GM21526 (cell line): ENCODE data around the gene ST6GALNAC4.

Source experiments
- ATAC-seq: cut with Tn5 transposase; IDR thresholded peaks from one replicate; pipeline ENCODE4 v1.9.1; 2021; ENCODE audit warnings: moderate library complexity; ENCODE audit not compliant: unreplicated experiment, low FRiP score

ST6GALNAC4 gene, protein sequence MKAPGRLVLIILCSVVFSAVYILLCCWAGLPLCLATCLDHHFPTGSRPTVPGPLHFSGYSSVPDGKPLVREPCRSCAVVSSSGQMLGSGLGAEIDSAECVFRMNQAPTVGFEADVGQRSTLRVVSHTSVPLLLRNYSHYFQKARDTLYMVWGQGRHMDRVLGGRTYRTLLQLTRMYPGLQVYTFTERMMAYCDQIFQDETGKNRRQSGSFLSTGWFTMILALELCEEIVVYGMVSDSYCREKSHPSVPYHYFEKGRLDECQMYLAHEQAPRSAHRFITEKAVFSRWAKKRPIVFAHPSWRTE

DNA sequence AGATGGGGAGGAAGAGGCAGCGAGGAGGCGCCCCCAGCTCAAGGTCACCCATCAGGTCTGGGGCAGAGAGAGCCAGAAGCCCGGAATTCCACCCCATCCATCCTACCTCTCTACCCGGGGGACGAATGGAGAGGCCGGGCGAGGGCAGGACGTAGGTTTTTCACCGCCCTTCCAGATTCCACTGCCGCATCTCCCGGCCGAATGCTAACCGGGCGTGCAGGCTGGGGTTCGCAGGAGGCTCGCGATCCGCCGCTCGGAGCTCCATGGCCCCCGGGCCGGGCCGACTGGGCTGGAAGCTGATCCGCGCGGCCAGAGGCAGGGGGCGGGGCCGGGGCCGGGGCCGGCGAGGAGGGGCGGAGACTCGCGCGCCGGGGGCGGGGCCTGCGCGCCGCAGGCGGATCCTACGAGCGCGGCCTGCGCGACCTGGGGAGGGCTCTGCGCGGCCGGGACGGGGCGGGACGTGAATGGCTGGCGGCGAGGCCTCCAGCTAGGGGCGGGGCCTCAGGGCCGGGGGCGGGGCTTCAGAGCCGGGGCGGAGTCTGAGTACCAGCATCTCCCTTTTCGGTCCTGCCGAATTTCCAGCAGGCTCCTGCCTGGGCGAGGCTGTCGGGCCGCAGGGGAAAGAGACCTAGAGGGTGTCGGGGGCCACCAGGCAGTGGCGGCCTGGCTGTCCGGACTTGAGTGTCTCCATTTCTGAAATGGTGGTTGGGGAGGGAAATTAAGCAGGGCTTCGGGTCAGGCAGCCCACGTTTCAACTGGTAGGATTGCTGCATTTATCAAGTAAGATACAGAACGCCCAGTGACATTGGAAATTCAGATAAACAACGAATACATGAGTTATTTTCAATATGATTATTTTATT is at the start of gene ST6GALNAC4:
TSS of gene ST6GALNAC4 (minus strand) at position 322 of the 862 bp plus-strand sequence. CDS start 622 bp downstream, outside the sequence.
- ATAC-seq: peak; percentile 54

DNA sequence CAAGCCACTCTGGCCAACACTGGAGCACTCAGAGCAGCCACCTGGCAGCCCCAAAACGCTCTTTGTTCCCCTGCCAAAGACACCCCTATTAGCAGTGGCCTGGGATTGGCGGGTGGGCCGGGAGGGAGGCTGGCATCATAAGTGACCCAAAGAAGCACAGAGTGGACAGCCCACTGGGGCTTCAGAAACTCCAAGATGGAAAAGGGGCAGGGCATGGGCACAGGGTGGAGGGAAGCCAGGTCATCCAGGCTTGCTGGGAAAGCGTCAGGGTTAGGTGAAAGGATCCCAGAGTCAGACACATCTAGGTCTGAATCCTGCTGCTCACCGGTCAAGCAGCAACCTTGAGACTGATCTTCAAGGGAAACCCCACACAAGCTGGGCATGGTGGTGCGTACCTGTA is 49.1 kb upstream of the ST6GALNAC4 start:
- no peak for ATAC-seq

DNA sequence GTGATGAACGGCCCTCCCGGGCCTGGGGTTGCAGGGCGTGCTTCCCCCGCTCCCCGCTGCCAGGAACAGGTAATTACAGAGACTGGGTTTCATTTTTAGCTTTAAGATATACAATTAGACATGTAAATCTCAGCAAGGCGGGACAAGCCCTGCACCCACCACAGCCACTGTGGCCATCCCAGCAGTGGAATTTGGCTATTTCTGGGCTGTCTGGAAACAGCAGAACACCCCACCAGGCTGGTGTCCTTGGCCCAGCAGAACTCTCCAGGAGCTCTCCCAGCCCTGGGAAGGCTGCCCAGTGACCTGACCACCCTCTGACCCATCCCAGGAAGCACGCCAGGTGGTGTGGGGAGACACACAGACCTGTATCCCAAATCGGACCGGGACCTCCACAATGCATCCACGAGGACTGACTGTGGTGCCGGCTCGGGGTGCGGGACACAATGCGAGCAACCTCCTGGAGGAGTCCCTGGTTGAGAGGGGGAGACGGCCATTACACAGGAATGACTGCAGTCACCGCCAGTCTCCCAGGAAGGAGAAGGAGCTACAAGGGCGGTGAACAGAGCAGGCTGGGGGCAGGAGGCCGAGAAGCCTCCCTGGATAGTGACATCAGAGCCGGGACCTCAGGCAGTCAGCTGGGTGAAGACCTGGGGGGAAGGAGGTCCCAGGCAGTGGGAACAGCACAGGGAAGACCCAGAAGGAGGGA is 46.7 kb upstream of the ST6GALNAC4 start:
- ATAC-seq: no peak

DNA sequence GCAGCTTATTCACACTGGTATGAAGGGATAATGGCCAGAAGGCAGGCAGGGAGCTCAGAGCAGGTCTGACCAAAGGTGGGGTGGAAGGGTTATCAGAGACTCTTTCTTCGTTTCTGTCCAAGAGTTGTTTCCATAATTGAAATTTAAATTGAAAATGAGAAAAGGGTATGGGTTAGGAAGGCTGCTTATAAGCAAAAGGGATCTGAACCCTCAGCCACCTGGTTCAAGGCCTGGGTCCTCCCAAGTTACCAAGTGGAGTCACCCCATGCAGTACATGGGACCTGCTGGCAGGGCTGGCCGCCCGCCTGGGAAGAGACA is 46.2 kb upstream of the ST6GALNAC4 start:
- no peak for ATAC-seq

DNA sequence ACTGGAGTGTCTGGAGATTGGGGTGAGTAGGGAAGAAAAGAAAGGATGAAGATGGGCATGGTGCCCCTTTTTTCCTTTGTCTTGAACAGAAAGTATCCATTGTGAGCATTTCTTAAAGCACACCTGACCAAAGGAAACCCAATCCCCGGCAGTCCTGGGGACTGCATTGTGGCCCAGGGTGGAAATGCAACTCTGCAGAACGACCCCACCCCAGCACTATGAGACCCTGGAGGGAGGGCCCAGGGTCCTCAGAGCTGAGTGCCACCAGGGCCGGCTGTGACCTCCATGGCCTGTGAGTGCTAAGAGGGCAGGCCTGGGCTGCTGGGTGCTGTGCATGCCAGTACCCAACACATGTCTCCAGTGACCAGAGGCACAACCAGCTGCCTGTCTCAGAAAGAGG is 45.4 kb upstream of the ST6GALNAC4 start:
- no peak for ATAC-seq

DNA sequence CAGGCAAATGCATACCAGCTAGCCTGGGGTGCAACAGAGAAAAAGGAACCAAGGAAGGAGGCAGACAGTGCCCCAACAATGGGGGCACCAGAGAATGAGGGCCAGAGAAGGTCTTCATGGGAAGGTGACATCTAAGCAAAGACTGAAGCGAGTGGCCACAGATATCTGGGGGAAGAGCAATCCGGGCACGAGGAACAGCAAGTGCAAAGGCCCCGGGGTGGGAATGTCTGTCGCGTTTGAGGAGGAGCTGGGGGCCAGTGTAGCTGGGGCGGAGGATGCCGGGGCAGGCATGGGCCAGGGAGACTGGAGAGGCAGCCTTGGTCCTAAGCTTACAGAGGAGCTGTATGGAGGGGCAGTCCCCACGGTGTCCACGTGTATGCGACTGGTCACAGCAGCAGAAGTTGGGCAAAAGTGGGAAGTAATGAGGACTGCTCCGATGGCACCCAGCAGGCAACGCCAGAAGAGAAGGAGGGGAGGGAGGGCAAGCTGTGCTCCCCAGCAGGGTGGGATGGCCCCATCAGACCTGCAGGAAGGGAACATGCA is 44.8 kb upstream of the ST6GALNAC4 start:
- ATAC-seq: no peak

DNA sequence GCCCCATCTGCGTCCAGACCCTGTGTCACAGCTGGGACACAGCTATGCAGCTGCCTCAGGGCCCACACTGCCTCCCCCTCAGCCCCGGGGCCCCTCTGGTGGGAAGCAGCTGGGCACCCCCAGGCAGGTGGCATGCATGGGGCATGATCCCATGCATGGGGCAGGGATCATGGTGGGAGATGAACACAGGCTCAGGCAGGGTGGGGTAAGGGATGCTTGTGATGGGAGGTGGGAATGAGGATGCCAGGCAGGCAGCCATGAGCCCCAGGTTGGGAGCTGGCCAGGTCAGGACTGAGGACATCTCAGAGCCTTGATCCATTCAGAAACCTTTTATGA is 44.3 kb upstream of the ST6GALNAC4 start:
- no peak for ATAC-seq

DNA sequence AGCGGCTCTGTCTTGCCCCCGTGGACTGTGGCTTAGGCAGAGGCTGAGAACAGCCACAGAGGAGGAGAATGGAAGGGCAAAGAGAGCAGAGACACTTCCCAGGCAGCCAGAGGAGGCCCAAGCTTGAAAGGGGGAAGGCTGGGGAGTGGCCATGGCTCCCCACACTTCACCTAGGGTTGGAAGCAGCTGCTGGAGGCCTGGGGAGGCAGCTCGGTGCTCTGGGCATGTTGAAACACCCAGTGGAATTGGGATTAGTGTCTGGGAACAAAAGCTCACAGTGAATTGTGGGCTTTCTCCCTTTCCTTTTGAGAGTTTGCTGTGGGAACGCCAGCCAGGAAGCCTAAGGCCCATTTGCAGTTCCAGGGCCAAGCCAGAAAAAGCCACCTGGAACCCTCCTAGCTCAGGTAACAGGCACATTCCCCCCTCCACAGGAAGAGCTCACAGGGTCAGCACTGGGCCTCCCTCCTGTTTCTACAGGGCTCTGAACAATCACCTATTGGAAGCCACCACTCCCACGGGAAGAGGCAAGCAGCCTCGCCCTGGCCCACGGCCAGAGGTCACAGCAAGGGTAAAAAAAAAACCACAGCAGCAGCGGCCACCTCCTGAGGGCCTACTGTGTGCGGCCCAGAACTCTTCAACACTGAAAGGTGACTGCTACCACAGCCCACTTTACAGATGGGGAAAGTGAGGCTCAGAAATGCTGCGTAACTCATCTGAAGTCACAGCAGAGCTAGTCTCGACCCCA is 43.7 kb upstream of the ST6GALNAC4 start:
- no peak for ATAC-seq

DNA sequence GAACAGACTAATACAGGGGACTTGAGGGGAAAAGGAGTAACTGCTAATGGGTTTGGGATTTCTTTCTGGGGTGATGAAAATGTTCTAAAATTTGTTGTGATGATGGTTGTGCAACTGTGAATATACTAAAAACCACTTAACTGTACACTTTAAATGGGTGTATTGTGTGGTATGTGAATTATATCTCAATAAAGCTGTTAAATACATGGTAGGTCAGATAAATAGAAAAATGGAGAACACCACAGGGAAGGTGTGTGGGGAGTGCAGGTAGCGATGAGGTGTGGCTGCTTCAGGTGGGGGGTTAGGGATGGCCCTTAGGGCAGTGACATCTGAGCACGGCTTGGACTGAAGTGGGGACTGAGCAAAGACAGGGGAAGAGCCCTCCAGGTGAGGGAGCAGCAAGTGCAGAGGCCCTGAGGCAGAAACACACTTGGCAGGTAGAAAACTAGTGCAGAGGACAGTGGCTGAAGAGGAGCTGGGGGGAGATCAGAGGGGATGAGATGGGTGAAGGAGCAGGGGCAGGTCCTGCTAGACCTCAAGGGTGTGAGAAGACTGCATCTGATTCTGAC is 43.1 kb upstream of the ST6GALNAC4 start:
- no peak for ATAC-seq

DNA sequence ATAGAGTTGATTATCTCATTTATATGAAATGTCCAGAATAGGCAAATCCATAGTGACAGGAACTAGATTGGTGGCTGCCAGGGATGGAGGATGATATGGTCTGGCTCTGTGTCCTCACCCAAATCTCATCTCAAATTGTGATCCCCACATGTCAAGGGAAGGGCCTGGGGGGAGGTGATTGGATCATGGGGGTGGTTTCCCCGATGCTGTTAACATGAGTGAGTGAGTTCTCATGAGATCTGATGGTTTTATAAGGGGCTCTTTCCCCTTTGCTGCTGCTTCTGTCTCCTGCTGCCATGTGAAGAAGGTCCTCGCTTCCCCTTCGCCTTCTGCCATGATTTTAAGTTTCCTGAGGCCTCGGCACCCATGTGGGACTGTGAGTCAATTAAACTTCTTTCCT is 42.6 kb upstream of the ST6GALNAC4 start:
- no peak for ATAC-seq

DNA sequence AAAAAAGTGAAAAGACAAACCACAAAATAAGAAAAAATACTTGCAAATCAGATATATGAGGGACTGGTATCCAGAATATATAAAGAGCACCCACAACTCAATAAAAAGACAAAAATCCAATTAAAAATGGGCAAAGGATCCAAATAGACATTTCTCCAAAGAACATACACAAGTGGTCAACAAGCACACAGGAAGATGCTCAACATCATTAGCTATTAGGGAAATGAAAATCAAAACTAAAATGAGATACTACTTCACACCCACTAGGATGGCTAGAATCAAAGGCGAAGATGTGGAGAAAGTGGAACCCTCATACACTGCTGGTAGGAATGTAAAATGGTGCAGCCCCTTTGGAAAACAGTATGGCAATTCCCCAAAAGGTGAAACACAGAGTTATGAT is 41.9 kb upstream of the ST6GALNAC4 start:
- ATAC-seq: no peak

DNA sequence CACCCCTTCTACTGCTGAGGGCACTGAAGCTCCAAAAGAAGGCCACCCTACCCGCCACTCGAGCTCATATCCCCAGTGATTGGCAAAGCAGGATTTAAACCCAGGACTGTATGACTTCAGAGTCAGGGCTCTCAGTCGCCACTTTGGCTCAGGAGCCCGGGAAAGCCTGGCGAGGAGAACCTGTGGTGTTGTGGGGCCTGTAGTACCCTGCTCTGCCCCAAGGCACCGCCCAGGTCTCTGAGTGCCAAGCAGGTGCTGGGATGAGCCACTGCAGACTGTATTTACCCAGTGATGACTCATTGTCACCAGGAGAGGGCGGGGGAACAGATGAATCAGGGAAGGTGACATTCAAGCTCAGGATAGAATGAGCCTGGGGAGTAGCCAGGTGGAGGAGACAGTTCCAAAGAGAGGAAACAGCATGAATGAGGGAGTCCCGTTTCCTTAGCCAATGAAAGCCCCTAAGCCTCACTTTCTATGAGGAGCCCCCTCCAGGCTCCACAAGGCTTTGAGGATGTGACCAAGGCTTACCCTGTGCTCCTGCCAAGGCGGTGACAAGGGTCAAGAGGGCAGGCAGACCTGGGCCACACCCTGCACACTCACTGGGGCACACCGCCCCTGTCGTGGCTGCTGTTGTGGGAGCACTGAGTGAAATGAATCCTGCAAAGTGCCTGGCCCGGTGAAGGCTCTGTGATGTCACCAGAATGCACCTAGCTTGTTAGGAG is 38.6 kb upstream of the ST6GALNAC4 start:
- no peak for ATAC-seq

DNA sequence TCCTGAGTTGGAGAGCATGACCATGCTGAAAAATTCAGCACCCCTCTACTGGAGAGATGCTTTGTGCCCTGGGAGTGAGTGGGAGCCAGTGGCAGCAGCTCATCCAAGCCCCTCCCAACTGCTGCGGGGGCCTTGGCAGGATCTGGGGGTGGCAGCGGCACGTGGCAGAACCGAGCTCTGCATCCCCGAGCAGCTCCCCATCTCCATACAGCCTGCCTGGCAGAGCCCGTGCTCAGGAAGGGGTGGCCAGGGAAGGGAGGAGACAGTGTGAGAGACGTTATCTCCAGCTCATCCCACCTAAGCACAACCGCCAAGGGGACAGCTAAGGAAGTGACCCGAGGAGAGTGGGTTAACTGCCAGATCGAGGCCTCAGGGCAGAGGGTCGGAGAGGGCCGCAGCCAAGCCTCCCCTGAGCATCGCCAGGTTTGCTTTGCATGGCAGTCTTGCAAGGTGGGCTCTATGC is 38.0 kb upstream of the ST6GALNAC4 start:
- ATAC-seq: no peak

DNA sequence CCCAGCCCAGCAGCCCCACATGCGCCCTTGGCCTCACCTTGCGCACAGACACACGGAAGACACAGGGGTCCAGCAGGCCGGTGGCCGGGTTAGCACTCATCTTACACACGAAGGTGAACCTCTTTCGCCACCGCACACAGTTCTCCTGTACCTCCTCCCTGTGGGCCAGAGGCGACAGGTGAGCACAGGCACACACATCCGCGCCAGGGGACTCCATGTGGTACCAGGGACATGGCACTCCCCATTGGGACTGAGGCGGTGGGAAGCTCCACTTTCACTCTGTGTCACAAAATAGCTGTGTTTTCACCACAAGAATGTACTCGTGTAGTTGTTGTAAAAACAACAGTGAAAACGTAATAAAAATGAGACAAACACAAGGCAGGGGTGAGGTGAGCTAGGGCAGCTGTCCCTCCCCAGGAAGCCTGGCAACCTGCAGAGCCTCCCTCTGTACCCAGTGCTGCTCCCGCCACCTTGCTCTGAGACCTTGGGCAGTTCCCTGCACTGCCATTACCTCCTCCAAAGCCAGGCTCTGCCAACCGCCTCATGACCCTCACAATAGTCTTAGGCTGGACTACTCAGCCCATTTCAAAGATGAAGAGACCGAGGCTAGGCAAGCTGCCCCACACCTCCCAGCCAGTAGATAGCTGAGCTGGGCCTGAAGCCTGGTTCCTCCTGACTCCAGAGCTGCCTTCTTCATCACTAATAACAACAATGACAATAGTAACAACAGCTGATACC is 37.1 kb upstream of the ST6GALNAC4 start:
- no peak for ATAC-seq

DNA sequence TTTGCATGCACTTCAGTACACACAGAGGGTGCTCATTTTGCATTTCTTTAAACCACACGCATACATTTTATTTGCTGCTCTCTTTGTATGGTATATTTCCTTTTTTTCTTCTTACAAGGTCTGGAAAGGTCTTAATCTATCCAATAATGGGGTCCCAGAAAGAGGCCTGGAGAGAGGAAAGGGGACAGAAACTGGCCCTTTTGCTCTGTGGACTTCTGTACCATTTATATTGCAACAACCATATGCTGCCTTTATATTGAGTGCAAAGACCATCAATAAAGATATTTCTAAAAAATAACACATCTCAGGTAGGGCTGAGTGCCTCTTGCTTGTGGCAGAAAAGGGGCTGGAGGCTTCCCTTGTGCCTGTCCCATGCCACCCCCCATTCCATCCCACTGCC is 36.3 kb upstream of the ST6GALNAC4 start:
- ATAC-seq: no peak

DNA sequence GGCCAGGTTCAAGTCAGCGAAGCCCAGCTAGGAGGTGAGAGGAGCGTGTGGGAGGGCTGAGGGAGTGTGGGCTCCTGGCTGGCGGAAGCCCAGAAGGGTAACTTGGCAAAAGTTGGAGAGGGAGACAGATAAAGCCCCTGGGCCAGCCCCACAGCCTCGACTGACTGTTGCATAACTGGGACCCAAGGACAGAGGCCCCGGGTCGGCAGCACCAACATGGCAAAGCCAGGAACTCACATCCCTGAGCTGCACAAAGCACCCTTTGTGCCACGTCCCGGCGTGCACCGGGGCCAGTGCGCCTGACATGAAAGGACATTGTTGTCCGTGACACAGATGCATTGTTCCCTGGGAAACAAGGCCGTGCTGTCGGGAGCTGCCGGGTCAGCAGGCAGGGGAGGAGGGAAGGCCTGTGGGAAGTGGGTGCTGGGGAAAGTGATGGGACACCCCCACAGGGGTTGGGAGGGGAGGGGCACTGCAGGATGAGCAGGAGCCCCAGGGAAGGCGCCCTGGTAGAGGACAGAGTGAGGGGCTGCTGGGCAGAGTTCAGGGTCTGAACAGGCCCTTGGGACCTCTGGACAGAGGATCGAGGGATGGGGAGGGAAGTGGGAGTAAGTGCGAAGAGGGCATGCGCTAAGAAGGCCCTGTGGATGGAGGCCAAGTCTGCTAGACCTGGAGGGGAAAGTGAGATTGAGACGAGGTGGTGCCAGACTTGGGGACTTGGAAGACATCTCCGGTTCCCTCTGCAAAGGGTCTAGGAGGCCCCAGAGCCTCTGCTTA is 33.9 kb upstream of the ST6GALNAC4 start:
- no peak for ATAC-seq

DNA sequence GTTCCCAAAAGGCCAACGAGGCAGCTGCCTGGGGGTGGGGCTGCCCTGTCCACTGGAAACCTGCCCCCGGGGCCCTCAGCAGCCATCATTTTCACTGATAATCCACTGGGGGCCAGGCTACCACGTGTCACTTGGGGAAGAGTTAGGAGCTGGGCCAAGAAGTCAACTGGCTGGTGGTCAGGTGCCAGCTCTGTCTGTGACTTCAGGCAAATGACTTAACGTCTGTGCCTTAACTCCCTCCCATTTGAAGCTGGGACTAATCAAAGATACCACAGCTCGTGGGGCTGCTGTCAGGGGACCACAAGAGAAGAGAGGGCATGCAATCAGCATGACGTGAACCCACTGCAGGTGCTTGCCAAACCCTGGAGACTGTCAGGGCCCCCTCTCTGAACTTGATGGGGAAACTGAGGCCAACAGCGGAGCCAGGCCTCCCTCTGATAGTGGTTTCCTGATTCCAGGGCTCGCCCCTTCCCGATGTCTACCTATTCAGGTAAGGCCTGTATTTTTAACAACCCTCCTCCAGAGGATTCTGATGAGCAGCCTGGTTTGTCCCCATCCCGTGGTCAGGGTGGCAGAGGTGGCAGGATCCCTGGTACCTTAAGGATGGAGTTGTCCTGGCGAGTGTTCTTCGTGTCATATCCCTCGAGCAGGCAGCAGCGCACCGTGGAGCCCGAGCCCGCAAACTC is 33.1 kb upstream of the ST6GALNAC4 start:
- no peak for ATAC-seq
